ENCODE results near the gene TBC1D1. TPM values are rescaled to one million over a fixed set of nuclear protein-coding genes. Genes with fewer than 3 reads are reported as not detected.

Gene TBC1D1
- total RNA-seq, 1 donor from 2014 or later, result 133 TPM

DNA sequence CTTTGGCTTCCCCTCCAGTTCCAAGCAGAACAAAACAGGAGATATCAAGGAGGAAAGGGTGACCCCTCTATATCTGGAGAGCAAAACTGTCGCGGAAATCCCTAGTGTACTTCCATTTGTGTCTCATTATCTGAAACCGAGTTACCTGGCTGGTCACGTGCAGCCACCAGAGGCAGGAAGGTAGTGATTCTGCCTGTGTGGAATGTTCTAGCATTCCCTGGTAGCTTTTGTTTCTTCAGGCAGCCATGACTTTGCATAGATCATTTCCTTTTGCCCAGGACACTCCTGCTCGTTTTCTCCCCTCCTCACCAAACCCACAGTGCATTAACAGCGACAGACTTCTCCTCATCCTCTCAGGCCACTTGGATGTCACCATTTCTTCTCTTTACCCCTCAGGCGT is 177.2 kb downstream of the TBC1D1 start:
- no peak for TF ChIP-seq CTCF (IDR thresholded peaks at IDR 0.05; ENCODE audit: insufficient read depth, low read length, poor library complexity, severe bottlenecking)
- Histone ChIP-seq H3K27me3 (ENCODE audit: control insufficient read depth, insufficient read depth, low read length) (no peaks in the 10 kb centered on the region), H3K36me3 (ENCODE audit: control insufficient read depth, insufficient read depth, low read length) (peaks cover 2% of the 10 kb centered on the region), H3K4me3 (ENCODE audit: low read depth, low read length) (no peak overlapping the region)
- DNase-seq (ENCODE audit: low read depth), result no peak

DNA sequence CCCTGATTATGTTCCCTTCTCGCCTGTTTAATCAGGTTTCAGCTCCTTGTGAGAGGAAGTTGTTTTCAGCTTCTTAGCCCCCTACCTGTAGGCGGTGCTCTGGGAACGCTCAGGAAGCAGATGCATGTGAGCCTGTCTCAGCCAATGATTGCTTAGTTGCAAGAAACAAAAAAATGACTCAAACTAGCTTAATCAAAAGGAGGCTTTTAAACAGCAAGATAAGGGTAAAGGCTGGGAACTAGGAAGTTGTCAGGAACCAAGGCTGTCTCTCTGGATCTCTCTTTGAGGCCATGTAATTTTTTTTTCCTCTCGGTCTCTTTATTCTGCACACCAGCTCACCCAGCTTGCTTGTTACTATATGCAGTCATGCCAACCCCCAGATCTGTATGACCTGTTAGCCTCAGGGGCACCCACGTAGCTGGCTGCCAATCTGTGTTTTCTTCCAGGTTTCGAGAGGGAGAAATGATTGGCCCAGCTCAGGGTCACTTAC is 178.4 kb downstream of the TBC1D1 start:
- no peak for DNase-seq (ENCODE audit: low read depth)
- H3K4me3 ChIP-seq (ENCODE audit: low read depth, low read length), result no peak overlapping the region
- H3K36me3 ChIP-seq (ENCODE audit: control insufficient read depth, insufficient read depth, low read length), result peaks cover under 1% of the 10 kb centered on the region
- peak; percentile 80 for TF ChIP-seq CTCF (IDR thresholded peaks at IDR 0.05; ENCODE audit: insufficient read depth, low read length, poor library complexity, severe bottlenecking)
- no peaks in the 10 kb centered on the region for H3K27me3 ChIP-seq (ENCODE audit: control insufficient read depth, insufficient read depth, low read length)

DNA sequence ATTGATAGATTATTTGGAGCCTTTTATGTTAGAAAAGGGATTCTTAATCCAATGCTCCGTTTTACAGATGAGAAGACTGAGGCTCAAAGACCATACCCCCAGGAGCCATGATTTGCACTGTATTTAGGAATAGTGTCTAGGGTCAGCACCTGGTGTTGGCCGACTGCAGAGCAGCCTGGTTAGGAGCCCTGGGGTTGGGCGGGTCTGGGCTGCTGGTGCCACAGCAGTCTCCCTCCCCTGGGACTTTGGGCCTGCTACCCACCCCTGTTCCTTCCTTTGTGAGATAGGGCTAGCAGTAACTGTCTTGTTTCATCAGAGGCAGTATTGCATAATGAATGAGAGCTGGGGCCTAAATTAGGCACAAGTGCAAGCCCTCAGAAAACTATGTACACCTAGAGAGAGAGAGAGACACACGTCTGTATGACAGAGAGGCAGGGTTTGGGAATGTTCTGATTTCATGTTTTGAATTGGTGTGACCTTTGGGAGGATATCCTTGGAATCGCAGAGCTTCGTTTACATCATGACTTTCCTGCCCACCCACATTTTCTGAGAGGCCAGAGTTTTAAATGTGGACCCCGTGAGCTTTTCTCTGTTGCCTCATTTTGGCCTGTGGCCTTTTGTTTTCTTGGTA is 181.0 kb downstream of the TBC1D1 start:
- Histone ChIP-seq H3K36me3 (ENCODE audit: control insufficient read depth, insufficient read depth, low read length) (no peaks in the 10 kb centered on the region), H3K4me3 (ENCODE audit: low read depth, low read length) (no peak overlapping the region), H3K27me3 (ENCODE audit: control insufficient read depth, insufficient read depth, low read length) (no peaks in the 10 kb centered on the region)
- TF ChIP-seq CTCF (IDR thresholded peaks at IDR 0.05; ENCODE audit: insufficient read depth, low read length, poor library complexity, severe bottlenecking), result no peak
- no peak for DNase-seq (ENCODE audit: low read depth)

GRCh38 chr4:38072578-38072977 is 181.7 kb downstream of the TBC1D1 start:
- no peak overlapping the region for H3K4me3 ChIP-seq (ENCODE audit: low read depth, low read length)
- H3K36me3 ChIP-seq (ENCODE audit: control insufficient read depth, insufficient read depth, low read length), result no peaks in the 10 kb centered on the region
- no peaks in the 10 kb centered on the region for H3K27me3 ChIP-seq (ENCODE audit: control insufficient read depth, insufficient read depth, low read length)
- no peak for TF ChIP-seq CTCF (IDR thresholded peaks at IDR 0.05; ENCODE audit: insufficient read depth, low read length, poor library complexity, severe bottlenecking)
- no peak for DNase-seq (ENCODE audit: low read depth)

GRCh38 chr4:38073596-38074234 is 182.8 kb downstream of the TBC1D1 start:
- Histone ChIP-seq H3K36me3 (ENCODE audit: control insufficient read depth, insufficient read depth, low read length) (no peaks in the 10 kb centered on the region), H3K4me3 (ENCODE audit: low read depth, low read length) (no peak overlapping the region), H3K27me3 (ENCODE audit: control insufficient read depth, insufficient read depth, low read length) (no peaks in the 10 kb centered on the region)
- no peak for DNase-seq (ENCODE audit: low read depth)
- no peak for TF ChIP-seq CTCF (IDR thresholded peaks at IDR 0.05; ENCODE audit: insufficient read depth, low read length, poor library complexity, severe bottlenecking)
